OCI-LY7 (cell line): Measurements from ENCODE around the gene CPZ.

Source experiments
- EZH2phosphoT487 ChIP-seq: fragments of 200-600 bp; sonication (generic); IDR thresholded peaks from 2 replicates; pipeline ENCODE4 v1.6.1; 2018; ENCODE audit warnings: low read depth, borderline replicate concordance, mild to moderate bottlenecking, mixed run types, antibody characterized with exemption, low read length, moderate library complexity, mixed read lengths
- TF ChIP-seq, protein P1 (sequence below): fragments of 200-600 bp; sonication (generic); conservative IDR thresholded peaks from 2 replicates; pipeline ENCODE4 v1.5.1; 2014; ENCODE audit warnings: mild to moderate bottlenecking, antibody characterized with exemption, low read length, moderate library complexity, mixed read lengths

DNA sequence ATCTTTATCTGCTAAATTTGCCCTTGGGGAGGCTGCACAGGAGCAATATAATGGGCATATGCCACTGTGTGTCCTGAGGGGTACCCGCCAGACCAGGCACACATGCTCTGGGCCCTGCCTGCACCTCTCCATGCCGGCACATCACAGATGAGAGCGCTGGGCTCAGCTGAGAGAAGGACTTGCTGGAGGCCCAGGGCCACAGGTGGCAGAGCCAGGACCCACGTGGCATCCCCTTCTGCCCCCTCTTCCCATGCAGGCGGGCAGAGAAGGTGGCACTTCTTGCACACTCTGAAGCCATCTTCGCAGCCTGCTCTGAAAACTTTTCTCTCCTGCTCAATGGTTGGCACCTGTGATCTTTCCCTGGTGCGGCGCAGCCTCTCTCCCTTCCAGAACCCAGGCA, 20.1 kb downstream of the CPZ start:
- TF ChIP-seq, protein P1, sequence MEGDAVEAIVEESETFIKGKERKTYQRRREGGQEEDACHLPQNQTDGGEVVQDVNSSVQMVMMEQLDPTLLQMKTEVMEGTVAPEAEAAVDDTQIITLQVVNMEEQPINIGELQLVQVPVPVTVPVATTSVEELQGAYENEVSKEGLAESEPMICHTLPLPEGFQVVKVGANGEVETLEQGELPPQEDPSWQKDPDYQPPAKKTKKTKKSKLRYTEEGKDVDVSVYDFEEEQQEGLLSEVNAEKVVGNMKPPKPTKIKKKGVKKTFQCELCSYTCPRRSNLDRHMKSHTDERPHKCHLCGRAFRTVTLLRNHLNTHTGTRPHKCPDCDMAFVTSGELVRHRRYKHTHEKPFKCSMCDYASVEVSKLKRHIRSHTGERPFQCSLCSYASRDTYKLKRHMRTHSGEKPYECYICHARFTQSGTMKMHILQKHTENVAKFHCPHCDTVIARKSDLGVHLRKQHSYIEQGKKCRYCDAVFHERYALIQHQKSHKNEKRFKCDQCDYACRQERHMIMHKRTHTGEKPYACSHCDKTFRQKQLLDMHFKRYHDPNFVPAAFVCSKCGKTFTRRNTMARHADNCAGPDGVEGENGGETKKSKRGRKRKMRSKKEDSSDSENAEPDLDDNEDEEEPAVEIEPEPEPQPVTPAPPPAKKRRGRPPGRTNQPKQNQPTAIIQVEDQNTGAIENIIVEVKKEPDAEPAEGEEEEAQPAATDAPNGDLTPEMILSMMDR = no peak
- TF ChIP-seq EZH2phosphoT487 = no peak
